B cell (primary cell): ENCODE data around the gene CPNE4. TPM values are rescaled to one million over a fixed set of nuclear protein-coding genes. Genes with fewer than 3 reads are reported as not detected.

Experiments used
- ATAC-seq: fragments of 200-7000 bp; cut with Tn5 transposase; one replicate; pipeline ENCODE4 v1.10.0; 2021; ENCODE audit warnings: low read depth, mild to moderate bottlenecking, moderate number of reproducible peaks, moderate library complexity
- CTCF ChIA-PET: fragments of 350-600 bp; sonication (Branson Sonifier 250); formaldehyde crosslinking; loops from one replicate; lab custom pipeline; 2021; ENCODE audit warnings: antibody characterized with exemption, inconsistent platforms; lab: Charles Lee
- POLR2A ChIA-PET: fragments of 350-600 bp; sonication (Branson Sonifier 250); formaldehyde crosslinking; loops from one replicate; lab custom pipeline; 2021; ENCODE audit warnings: antibody characterized with exemption; lab: Charles Lee
- DNase-seq: peaks from one replicate; pipeline ENCODE4 v3.0.0; 2013
- H2AFZ ChIP-seq: 2 replicates; pipeline ENCODE4 v1.6.1; 2012; ENCODE audit warnings: mild to moderate bottlenecking, low read depth, low read length; ENCODE audit not compliant: insufficient read depth, poor library complexity, severe bottlenecking
- H3K27ac ChIP-seq, 2 donors: 1 replicate in 1 of 2; 2 replicates in 1 of 2; pipeline ENCODE4 v1.5.1; 2012 to 2013; ENCODE audit warnings: low read length in 2 of 2, mild to moderate bottlenecking in 2 of 2, moderate library complexity in 1 of 2
- H3K27me3 ChIP-seq, 4 experiments: fragments of 200-600 bp in 1 of 4; sonication (generic) in 1 of 4; replicated peaks in 1 of 4; 1 replicate in 2 of 4; 2 replicates in 2 of 4; pipeline versions ENCODE4 v1.6.1 to v1.7.0; 2013 to 2016; ENCODE audit warnings: low read length in 3 of 4, mild to moderate bottlenecking in 2 of 4, mixed read lengths in 1 of 4, moderate library complexity in 1 of 4; ENCODE audit not compliant: insufficient read depth in 4 of 4, control insufficient read depth in 3 of 4; ENCODE audit errors: control extremely low read depth in 1 of 4
- H3K36me3 ChIP-seq, 2 experiments: replicated peaks in 1 of 2; 1 replicate in 1 of 2; 2 replicates in 1 of 2; pipeline versions ENCODE4 v1.6.1 to v1.7.1; 2013; ENCODE audit warnings: low read length in 1 of 2; ENCODE audit not compliant: insufficient read depth in 2 of 2, control insufficient read depth in 1 of 2; ENCODE audit errors: control extremely low read depth in 1 of 2, extremely low read depth in 1 of 2
- H3K4me1 ChIP-seq, 2 donors: fragments of 200-600 bp in 1 of 2; sonication (generic) in 1 of 2; 1 replicate in 1 of 2; 2 replicates in 1 of 2; pipeline versions ENCODE4 v1.5.1 to v1.6.1; 2013 to 2017; ENCODE audit warnings: low read length in 2 of 2; ENCODE audit not compliant: control insufficient read depth in 2 of 2, insufficient read depth in 2 of 2
- H3K4me2 ChIP-seq: replicated peaks from 2 replicates; pipeline ENCODE3; 2012; ENCODE audit warnings: mild to moderate bottlenecking, low read depth, low read length; ENCODE audit not compliant: poor library complexity, severe bottlenecking
- H3K4me3 ChIP-seq, 5 experiments: fragments of 200-600 bp in 1 of 5; sonication (generic) in 1 of 5; 1 replicate in 3 of 5; 2 replicates in 2 of 5; pipeline versions ENCODE4 v1.5.1 to v1.7.0; 2011 to 2016; ENCODE audit warnings: low read length in 4 of 5, mild to moderate bottlenecking in 4 of 5, low read depth in 2 of 5, control low read depth in 1 of 5, moderate library complexity in 1 of 5; ENCODE audit not compliant: insufficient read depth in 1 of 5; ENCODE audit errors: control extremely low read depth in 1 of 5, extremely low read depth in 1 of 5
- H3K79me2 ChIP-seq: fragments of 200-600 bp; sonication (generic); one replicate; pipeline ENCODE4 v1.6.0; 2016; ENCODE audit warnings: low read length; ENCODE audit not compliant: control insufficient read depth, insufficient read depth
- H3K9ac ChIP-seq: fragments of 200-600 bp; sonication (generic); 2 replicates; pipeline ENCODE4 v1.6.1; 2017; ENCODE audit warnings: mild to moderate bottlenecking, low read length, moderate library complexity
- H3K9me3 ChIP-seq, 3 donors: one replicate each; pipeline versions ENCODE4 v1.6.1 to v1.7.1; 2013; ENCODE audit warnings: low read length in 2 of 3; ENCODE audit not compliant: control insufficient read depth in 2 of 3, insufficient read depth in 1 of 3; ENCODE audit errors: control extremely low read depth in 1 of 3
- H4K20me1 ChIP-seq: 2 replicates; pipeline ENCODE4 v1.6.0; 2012; ENCODE audit warnings: mild to moderate bottlenecking, low read length; ENCODE audit not compliant: insufficient read depth, control insufficient read depth, poor library complexity, severe bottlenecking
- H3K27ac Mint-ChIP-seq: one replicate; pipeline ENCODE4 v1.8.0; 2021; ENCODE audit warnings: mixed read lengths
- H3K27me3 Mint-ChIP-seq: one replicate; pipeline ENCODE4 v1.8.0; 2021; ENCODE audit warnings: mixed read lengths
- H3K4me1 Mint-ChIP-seq: one replicate; pipeline ENCODE4 v1.8.0; 2021; ENCODE audit warnings: mixed read lengths
- H3K4me3 Mint-ChIP-seq: one replicate; pipeline ENCODE4 v1.8.0; 2021; ENCODE audit warnings: mixed read lengths
- H3K9me3 Mint-ChIP-seq: one replicate; pipeline ENCODE4 v1.8.0; 2022; ENCODE audit warnings: mixed read lengths; ENCODE audit not compliant: insufficient read depth
- EZH2 ChIP-seq: IDR thresholded peaks from 2 replicates; pipeline ENCODE4 v1.6.1; 2012; ENCODE audit warnings: borderline replicate concordance, low read depth, mild to moderate bottlenecking, moderate library complexity, low read length; ENCODE audit not compliant: insufficient read depth, poor library complexity, severe bottlenecking
- WGBS: methylation state at CpG from one replicate; pipeline ENCODE4 v1.1.5; 2013; ENCODE audit warnings: missing lambda C conversion rate; ENCODE audit not compliant: insufficient coverage; 5-methylcytosine and 5-hydroxymethylcytosine counted together
- intact Hi-C: fragments of 100-400 bp; cut with micrococcal nuclease; formaldehyde crosslinking; loops from one replicate; pipeline ENCODE4 v1.10.0; 2022
- polyA plus RNA-seq: library from polyadenylated mRNA; depleted of rRNA; stranded (reverse); fragments of >200 nt; gene quantifications from 2 replicates; pipeline ENCODE4 v1.2.3, GENCODE V29; 2012
- total RNA-seq, 2 donors: library from RNA; stranded (reverse); fragments of 120-200 nt in 1 of 2; gene quantifications; 1 replicate in 1 of 2; 2 replicates in 1 of 2; pipeline versions ENCODE4 v1.2.3 to v1.2.4, GENCODE V29; 2013 to 2022
- TF ChIP-seq, protein P1 (sequence below): fragments of 200-600 bp; IDR thresholded peaks from one replicate; pipeline ENCODE4 v1.8.0; 2022; ENCODE audit warnings: antibody characterized with exemption, mild to moderate bottlenecking

Gene CPNE4
- total and polyA plus RNA-seq, 2 donors (not counting 1 experiment from before 2014, with no cell fraction given): not detected

DNA sequence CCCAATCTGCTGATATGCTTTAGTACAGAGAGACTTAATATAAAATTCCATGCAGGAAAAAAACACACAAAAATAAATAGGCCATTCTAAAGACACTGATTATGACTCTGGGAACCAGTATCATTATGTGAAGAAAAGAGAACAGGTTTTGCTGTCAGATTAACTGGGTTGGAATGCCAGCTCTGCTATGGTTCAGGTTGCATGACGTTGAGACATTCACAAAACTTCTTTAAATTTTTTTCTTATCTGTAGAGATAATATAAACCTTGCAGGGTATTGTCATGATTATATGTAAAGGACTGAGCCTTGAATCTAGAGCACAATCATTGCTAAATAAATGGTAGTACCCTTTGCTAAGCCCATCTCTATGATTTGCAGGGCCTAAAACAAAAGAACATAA lies 86.0 kb downstream of the CPNE4 start:
- Mint-ChIP-seq H3K27me3 (no peaks in the 10 kb centered on the region), H3K27ac (no peak overlapping the region), H3K4me3 (no peak overlapping the region), H3K4me1 (no peaks in the 10 kb centered on the region), H3K9me3 (no peaks in the 10 kb centered on the region)
- H3K4me3 ChIP-seq: no peak overlapping the region
- intact Hi-C loops: no loop called here
- no peaks in the 10 kb centered on the region for H4K20me1 ChIP-seq
- DNase-seq (no peak), ATAC-seq (no peak)
- H3K9ac ChIP-seq: no peak overlapping the region
- no peaks in the 10 kb centered on the region for H3K4me1 ChIP-seq
- POLR2A ChIA-PET: no interaction called here
- no peaks in the 10 kb centered on the region for H3K27me3 ChIP-seq
- H2AFZ ChIP-seq: no peak overlapping the region
- CTCF ChIA-PET: no interaction called here
- no CpG with 5 or more reads among the region's 1 CpG for WGBS
- no peaks in the 10 kb centered on the region for H3K36me3 ChIP-seq
- H3K27ac ChIP-seq: no peak overlapping the region
- no peak overlapping the region for H3K4me2 ChIP-seq
- H3K79me2 ChIP-seq: no peaks in the 10 kb centered on the region
- no peaks in the 10 kb centered on the region for H3K9me3 ChIP-seq
- TF ChIP-seq EZH2: no peak
- TF ChIP-seq, protein P1, sequence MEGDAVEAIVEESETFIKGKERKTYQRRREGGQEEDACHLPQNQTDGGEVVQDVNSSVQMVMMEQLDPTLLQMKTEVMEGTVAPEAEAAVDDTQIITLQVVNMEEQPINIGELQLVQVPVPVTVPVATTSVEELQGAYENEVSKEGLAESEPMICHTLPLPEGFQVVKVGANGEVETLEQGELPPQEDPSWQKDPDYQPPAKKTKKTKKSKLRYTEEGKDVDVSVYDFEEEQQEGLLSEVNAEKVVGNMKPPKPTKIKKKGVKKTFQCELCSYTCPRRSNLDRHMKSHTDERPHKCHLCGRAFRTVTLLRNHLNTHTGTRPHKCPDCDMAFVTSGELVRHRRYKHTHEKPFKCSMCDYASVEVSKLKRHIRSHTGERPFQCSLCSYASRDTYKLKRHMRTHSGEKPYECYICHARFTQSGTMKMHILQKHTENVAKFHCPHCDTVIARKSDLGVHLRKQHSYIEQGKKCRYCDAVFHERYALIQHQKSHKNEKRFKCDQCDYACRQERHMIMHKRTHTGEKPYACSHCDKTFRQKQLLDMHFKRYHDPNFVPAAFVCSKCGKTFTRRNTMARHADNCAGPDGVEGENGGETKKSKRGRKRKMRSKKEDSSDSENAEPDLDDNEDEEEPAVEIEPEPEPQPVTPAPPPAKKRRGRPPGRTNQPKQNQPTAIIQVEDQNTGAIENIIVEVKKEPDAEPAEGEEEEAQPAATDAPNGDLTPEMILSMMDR: no peak

DNA sequence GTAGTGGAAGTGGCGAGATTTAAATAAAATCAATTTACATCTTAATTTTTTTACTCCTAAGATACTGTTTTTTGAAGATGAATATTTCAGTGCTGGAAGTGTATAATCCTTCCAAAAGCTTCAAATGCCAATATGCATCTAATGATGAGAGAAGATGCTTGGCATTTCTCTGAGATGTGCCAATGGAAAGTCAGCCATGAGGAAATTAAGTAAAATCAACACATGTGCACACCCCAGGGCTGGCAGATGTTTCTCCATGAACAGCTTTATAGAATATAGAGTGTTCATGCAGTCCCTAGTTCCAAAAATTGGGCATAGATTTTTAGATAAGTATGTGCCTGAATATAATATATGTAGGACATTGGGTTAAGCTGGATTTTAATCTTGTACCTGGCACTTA lies 90.1 kb downstream of the CPNE4 start:
- Histone ChIP-seq H3K27ac (no peak overlapping the region), H3K9me3 (no peaks in the 10 kb centered on the region), H3K27me3 (no peaks in the 10 kb centered on the region), H3K4me1 (no peaks in the 10 kb centered on the region), H3K36me3 (no peaks in the 10 kb centered on the region), H3K79me2 (no peaks in the 10 kb centered on the region), H3K4me2 (no peak overlapping the region), H3K9ac (no peak overlapping the region), H2AFZ (no peak overlapping the region), H3K4me3 (no peak overlapping the region), H4K20me1 (no peaks in the 10 kb centered on the region)
- no peak for TF ChIP-seq EZH2
- TF ChIP-seq, protein P1: no peak
- no peaks in the 10 kb centered on the region for H3K4me1 Mint-ChIP-seq
- POLR2A ChIA-PET: no interaction called here
- WGBS: no CpG with 5 or more reads among the region's 1 CpG
- DNase-seq (no peak), ATAC-seq (no peak)
- no peak overlapping the region for H3K27ac Mint-ChIP-seq
- no peaks in the 10 kb centered on the region for H3K9me3 Mint-ChIP-seq
- CTCF ChIA-PET: no interaction called here
- no peaks in the 10 kb centered on the region for H3K27me3 Mint-ChIP-seq
- intact Hi-C loops: no loop called here
- H3K4me3 Mint-ChIP-seq: no peak overlapping the region
